Inferior parietal cortex (tissue), 1 donor: ENCODE data around the gene AVL9.
A peak's percentile ranks its signal among the peaks of the same experiment; 100 is the strongest.
"Not testable (repeated sequence)": the region's sequence is repeated elsewhere in the genome, so short reads cannot be mapped to it uniquely, and the experiment has no call there.

ENCODE experiments used
- DNase-seq: peaks from one replicate; pipeline ENCODE4 v3.0.0-alpha.2; 2016; ENCODE audit errors: extremely low spot score

Gene AVL9

DNA sequence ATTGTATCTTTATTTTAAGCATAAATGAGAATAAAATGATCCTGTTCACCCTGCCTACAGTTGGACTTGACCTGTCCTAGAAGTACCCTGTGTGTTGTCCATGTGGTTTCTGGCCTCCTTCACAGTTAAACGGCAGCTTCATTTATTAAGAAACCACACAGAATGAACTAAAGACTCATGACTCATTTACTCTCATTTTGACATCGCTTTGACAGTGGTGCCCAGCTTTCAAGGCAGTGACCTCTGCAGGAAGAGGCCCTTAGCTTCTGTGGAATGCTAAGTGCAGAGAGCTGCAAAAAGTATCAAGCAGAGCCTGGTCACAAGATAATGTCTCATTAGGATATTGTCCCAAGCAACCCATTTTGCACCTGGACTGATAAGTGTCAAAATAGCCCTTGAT lies 93.4 kb downstream of the AVL9 start:
- no peak for DNase-seq

DNA sequence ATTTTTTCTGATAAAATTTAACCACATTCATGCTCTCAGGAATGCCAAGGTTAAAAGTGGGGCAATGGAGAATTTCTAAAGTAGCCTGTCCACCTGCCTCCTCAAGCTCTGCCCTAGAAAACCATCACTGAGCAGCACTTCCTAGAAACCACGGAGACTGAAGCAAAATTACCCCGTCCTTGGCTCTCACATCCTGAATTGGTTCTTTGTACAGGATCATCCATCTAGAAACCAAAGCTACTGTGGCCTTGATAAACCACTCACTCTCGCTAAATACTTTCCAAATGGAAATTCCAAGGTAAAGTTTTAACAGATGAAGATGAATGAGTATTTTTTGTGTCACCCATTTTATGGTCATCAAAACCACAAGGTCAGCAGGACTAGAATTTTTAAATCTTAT lies 96.6 kb downstream of the AVL9 start:
- DNase-seq: no peak

DNA sequence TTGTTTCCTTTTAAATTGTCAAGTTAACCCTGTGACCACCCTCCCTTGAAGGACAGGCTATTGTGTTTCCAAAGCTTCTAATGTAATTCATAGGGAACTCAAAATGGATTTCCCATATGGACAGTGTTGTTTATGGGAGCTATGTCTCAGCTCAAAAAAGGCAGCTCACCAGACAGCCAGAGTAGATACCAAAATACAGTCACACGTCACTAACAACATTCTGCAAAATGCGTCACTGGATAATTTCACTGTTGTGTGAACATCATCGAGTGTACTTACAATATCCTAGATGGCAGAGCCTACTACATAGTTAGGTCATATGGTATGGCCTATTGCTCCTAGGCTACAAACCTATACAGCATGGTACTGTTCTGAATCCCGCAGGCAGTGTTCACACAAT lies 97.4 kb downstream of the AVL9 start:
- no peak for DNase-seq

DNA sequence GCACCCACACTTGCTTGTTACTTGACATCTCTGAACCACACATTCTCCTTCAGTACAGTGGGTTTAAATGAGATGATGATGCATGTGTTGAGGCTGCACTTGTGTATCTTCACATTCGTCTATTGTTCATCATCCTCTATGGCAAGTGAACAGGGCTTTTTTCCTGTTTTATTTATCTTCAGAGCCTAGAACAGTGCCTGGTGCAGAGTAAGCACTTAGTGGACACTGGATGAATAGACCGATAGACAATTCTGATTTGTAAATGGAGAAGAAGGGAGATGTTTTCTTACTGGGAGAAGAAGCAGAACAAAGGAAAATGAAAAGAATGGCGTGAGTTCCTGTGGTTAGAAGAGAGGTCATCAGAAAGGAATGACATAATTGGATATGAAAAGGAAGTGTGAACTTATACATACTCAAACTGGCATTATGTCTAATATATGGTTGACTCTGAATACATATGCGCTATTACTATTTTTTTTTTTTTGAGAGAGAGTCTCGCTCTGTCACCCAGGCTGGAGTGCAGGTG lies 99.7 kb downstream of the AVL9 start:
- no peak for DNase-seq

DNA sequence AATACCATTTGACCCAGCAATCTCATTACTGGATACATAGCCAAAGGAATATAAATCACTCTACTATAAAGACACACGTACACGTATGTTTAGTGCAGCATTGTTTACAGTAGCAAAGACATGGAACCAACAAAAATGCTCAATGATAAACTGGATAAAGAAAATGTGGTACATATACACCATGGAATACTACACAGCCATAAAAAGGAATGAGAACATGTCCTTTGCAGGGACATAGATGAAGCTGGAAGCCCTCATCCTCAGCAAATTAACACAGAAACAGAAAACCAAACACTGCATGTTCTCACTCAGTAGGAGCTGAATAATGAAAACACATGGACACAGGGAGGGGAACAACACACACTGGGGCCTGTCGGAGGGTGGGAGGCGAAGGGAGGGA lies 105.9 kb downstream of the AVL9 start:
- DNase-seq: not testable (repeated sequence)

DNA sequence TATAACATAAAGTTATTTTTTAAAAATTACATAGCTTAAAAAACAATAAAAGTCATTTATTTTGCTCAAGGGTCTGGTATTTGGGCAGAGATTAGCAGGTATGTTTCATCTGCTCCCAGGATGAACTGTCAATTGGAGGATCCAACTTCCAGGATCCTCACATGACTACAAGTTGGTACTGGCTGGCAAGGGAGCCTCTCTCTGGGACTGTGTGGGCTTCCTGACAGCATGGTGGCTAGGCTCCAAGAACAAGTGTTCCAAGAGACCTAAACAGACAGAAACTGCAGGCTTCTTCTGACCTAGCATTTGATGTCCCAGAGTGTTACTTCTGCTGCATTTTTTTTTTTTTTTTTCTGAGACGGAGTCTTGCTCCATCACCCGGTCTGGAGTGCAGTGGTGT lies 107.2 kb downstream of the AVL9 start:
- peak; percentile 25 for DNase-seq

DNA sequence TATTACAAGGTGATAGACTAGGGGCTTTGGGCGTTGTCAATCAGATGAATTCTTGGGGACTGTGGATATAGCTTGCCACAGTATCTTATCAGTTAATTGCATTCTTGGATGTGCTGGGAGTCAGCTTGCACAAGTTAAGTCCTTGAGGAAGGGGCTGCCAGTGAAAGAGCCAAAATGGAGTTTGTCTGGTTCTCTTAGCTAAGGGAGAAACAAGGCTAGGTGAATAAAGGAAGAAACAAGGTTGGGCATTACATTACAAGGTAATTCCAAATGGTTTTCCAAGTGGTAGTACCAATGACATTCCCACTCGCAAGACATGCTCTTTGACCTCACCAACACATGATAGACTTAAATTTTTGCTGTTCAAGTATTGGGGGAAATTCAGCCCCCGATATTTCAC lies 108.2 kb downstream of the AVL9 start:
- not testable (repeated sequence) for DNase-seq

DNA sequence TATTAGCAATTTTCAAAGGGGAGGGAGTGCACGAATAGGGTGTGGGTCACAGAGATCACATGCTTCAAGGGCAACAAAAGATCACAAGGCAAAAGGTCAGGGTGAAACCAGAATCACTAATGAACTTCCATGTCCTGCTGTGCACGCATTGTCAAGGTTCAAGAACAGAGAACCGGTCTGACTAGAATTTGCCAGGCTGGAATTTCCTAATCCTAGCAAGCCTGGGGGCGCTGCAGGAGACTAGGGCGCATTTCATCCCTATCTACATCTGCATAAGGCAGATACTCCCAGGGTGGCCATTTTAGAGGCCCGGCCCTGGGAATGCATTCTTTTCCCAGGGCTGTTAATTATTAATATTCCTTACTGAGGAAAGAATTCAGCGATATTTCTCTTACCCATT lies 108.8 kb downstream of the AVL9 start:
- not testable (repeated sequence) for DNase-seq

DNA sequence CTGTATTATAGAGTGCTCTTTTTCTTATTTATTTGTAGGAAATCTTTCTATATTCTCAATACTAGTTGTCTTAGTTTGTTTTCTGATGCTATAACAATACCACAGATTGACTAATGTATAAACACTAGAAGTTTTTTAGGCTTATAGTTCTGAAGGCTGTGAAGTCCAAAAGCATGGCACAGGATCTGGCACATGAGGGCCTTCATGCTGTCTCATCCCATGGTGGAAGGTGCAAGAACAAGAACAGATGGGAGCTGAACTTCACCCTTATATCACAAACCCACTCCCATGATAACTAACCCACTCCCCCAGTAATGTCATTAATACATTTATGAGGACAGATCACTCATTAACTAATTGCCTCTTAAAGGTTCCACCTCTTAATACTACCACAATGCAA lies 109.7 kb downstream of the AVL9 start:
- DNase-seq: no peak

DNA sequence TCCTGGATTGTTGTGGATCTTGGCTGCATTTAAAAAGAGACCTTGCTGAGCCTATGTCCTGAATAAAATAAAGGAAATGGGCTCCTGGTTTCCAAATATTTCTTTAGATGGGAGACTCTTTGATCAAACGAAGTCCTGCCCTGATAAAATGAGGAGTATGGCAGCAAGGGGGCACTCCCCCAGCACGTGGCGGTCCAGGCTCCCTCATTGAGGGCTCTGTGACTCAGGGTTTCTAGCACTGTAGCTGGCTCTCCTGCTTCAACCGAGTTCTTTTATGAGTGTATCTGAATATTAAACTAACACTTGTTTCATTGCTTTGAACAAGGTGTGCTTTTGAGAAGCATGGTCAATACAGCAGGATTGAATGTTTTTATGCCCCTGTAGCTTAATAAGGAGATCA lies 114.2 kb downstream of the AVL9 start:
- no peak for DNase-seq

DNA sequence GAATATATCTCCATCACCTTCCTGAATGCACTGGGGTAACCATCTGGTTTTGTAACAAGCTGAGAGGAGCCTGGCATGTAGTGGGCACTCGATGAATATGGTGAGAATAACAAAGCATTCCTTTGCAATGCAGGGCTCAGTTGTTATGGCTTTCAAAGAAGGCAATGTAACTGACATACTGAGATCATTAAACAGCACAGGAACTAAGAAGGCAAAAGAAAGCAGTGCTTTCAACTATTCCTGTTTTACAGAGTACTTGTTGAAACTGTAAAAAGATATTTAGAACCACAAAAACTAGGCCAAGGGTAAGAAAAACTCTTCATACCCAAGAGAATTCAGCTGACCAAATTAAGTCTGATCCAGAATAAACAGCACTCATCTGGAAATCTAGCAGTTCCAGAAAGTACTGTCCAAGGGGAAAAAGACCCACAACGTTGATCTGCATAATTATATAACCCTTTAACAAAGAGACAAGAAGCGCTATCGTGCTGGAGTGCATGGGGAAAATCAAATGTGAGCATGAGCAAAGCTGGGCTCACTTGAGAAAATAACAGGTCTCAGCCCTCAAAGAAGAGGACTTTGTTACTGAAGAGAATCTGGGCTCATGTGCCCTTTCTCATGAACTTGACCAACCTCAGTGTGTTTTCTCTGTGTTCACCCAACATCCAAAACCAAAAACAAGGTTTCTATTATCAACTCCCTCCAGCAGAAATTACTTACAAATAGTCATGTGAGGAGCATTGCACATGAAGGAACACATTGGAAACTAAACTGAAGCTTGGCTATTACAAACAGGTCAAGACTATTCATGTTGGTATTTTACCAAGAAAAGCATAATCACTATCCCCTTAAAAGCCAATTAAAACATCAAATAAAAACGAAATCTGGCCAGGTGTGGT lies 116.2 kb downstream of the AVL9 start:
- peak; percentile 44 for DNase-seq

DNA sequence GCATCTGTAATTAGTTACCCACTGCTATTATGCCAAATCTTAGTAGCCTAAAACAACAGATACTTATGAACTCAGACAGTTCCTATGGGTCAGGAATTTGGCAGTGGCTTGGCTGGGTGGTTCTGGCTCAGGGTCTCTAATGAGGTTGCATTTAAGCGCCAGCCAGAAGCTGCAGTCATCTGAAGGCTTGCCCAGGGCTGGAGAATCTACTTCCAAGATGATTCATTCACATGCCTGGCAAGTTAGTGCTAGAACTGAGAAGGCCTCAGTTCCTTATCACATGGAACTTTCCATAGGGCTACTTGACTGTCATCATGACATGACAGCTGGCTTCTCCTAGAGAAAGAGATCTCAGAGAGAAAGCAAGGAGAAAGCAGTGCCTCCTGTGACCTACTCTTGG lies 121.3 kb downstream of the AVL9 start:
- DNase-seq: no peak

DNA sequence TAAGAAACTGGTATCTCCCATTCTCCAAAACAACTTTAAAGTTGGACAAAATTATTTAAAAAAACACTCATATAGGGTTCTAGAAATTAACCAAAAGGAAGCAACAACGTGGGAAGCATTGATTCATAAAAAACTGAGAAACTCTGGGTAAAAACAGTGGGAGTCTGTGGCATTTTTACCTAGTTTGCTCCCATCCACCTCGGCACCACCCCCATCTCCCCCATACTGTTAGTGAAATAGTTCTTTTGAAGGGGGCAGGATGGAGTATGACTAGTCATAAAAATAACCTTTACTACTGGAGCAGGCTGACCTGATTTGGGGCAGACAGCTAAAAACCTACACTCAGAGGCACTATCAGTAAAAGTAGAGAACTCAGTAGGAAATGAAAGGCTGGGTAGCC lies 123.2 kb downstream of the AVL9 start:
- DNase-seq: no peak

DNA sequence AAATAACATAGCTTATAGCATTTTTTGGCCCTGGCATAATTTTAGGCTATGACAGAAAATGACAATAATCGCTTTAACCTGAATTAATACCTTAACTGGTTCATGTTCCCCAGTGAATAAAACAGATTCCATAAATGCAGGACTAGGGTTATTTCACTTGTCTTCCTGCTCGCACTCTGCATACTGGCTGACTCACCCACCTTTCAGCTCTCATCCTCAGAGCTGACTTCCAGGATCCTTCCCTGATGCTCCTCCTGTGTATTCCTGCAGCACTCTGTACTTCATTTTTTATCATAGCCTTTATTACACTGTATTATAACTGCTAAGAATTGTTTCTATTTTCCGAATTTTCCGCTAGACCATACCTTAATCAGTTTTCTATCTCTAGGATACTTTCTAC lies 123.7 kb downstream of the AVL9 start:
- DNase-seq: no peak

DNA sequence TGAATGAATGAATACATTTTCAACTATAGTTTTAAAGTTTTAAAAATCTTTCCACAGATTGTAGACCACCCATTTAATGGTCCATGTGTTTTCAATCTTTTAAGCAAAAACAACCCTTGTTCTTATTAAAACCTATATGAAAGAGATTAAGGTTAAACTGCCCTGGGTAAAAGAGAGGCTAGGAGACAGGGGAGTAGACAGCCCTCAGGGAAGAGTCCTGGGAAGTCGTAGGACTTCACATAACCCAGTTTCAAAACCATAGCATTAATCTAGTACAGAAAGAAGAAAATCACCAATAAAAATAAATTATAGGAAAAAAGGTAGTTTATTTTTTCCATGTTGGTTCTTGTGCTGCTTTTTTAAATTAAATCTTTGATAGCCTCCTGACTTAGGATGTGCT lies 124.1 kb downstream of the AVL9 start:
- DNase-seq: not testable (repeated sequence)

DNA sequence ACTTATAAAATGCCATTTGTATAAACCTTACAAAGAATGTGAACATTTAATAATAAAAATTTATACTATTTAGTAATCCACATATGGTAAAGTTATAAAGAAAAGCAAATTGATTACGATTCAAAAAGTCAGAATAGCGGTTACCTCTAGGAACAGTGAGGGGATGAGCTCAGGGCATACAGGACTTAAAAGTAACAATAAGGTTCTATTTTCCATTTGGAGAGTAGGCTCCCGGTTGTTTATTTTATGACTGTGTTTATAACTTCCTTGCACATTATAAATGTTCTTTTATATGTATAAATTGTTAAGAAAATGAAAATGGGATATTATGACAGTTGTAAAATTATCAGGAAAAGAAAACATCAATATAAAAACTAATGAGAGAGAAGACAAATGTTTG lies 135.7 kb downstream of the AVL9 start:
- no peak for DNase-seq

DNA sequence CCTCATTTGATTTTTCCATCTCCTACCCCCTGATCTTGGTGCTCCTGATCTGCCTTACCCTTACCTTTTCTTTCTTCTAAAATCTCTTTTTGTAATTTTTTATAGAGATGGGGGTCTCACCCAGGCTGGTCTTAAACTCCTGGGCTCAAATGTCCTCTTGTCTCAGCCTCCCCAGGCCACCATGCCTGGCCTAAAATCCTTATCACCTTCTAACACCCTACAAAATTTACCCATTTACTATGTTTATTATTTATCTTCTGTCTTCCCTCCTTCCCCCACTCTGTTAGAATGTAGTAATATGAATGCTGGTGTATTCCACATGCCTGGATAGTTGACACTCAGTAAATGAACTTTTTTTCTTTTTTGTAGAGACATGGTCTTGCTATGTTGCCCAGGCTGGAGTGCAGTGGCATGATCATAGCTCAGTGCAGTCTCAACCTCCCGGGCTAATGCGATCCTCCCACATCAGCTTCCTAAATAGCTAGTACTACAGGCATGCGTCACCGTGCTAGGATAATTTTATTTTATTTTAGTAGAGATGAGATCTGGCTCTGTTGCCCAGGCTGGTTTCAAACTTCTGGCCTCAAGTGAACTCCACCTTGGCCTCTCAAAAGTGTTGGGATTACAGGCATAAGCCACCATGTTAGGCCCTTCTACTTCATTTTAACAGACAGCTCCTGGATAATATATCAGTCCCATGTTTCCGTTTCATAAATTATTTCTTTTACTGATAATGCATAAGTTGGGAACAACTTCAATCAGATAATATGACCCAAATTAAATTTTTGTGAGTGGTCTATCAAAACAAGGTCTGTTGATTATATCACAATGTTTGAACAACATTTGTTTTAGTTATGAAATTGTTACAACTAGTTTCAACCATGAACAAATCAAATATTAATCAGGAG lies 136.6 kb downstream of the AVL9 start:
- DNase-seq: not testable (repeated sequence)

DNA sequence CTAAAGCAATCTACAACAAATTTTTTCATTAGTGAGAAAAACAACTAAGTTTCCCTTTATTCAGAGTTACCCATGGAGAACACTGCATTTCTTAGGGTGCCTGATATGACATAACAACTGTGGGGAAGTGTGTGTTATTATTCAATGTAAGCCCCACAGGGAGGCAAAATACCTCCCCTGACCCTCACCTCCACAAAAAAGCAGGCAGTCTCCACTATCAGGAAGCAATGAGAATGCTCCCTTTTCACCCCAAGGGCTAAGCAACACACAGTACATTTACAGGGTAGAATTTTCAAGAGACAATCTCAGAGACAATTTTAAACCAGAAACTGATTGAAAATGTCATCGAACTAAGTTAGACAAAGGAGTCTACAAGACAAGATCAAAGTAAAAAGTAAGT lies 138.2 kb downstream of the AVL9 start:
- DNase-seq: not testable (repeated sequence)

DNA sequence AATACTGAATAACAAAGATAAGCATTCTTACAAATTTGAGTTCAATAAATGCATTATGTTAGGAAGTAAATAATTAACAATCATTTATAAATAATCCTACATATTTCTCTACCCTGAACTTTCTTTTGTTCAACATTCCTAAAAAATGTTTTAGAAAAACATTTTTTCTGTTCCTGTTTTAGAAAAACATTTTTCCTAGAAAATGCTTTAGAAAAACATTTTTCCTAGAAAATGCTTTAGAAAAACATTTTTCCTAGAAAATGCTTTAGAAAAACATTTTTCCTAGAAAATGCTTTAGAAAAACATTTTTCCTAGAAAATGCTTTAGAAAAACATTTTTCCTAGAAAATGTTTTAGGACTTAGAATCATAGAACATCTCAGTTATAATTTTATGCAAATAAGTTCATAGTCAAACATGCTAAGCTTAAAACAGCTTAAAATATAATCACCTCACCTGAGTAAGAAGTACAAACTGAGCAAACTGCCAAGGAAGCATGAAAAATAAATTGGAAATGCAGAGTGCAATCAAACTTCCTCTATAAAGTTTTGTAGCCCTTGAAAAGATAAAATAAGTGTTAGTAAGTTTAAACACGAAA lies 139.6 kb downstream of the AVL9 start:
- not testable (repeated sequence) for DNase-seq

DNA sequence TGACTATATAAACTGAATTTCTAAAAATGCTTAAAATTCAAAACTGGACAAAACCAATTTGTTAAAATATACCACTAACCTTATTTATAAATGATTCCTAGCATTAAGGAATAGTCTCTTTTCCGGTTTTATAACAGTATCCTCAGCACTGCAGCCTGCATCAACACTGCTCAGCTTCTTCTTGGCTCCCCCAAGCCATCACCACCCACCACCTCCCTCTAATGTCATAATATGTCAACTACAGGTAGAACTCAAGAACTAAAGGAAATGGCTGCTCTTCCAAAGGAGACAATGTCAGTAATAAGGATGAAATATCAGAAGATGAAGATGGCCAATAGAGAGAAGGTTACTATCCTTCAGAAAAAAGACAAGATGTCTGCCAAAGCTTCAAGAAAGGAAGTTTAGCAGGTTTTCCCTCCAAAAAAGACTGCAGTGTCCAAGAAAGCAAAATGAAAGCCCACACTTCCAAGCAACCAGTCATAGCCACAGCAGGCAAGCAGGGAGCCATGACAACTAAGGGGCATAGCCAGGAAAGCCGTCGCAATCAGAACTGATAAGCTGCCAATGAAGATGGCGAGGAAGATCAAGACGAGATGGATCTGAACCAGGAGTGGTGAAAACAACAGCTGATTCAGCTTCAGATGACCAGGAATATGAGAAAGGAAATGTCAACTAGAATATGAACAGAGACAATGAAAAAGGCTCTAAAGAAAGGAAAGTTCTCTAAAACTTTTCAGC lies 141.6 kb downstream of the AVL9 start:
- not testable (repeated sequence) for DNase-seq

DNA sequence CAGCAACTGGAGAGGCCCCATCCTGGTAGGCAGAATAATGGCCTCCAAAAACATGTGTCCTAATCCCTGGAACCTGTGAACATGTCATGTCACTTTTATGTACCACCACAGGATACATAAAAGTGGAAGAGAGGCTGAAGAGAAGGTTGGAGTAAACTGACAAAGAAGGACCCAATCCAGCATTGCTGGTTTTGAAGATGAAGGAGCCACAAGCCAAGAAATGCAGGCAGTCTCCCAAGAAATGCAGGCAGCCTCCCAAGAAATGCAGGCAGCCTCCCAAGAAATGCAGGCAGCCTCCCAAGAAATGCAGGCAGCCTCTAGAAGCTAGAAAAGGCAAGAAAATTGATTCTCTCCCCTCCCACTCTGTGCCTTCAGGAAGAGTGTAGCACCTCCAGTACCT lies 142.3 kb downstream of the AVL9 start:
- DNase-seq: not testable (repeated sequence)
